Liver (tissue), 9 donors: ENCODE results near the gene OR5P2. TPM values are rescaled to one million over a fixed set of nuclear protein-coding genes. Genes with fewer than 3 reads are reported as not detected.
"Not testable (repeated sequence)": the region's sequence is repeated elsewhere in the genome, so short reads cannot be mapped to it uniquely, and the experiment has no call there.

Experiments used
- DNase-seq: peaks from one replicate; pipeline ENCODE4 v3.0.0-alpha.2; 2017; ENCODE audit warnings: low spot score
- H3K27ac ChIP-seq, 2 donors: one replicate each; pipeline ENCODE4 v1.7.0; 2013; ENCODE audit warnings: inconsistent platforms in 2 of 2, low read length in 2 of 2, control low read depth in 1 of 2, low read depth in 1 of 2, mild to moderate bottlenecking in 1 of 2
- H3K27me3 ChIP-seq, 4 donors: one replicate each; pipeline versions ENCODE4 v1.6.1 to v1.7.0; 2013; ENCODE audit warnings: low read length in 3 of 4, inconsistent platforms in 1 of 4, mild to moderate bottlenecking in 1 of 4, moderate library complexity in 1 of 4; ENCODE audit not compliant: control insufficient read depth in 4 of 4, insufficient read depth in 4 of 4
- H3K36me3 ChIP-seq, 4 donors: one replicate each; pipeline versions ENCODE4 v1.6.1 to v1.7.0; 2013; ENCODE audit warnings: low read length in 3 of 4, mild to moderate bottlenecking in 3 of 4, low read depth in 1 of 4, moderate library complexity in 1 of 4; ENCODE audit not compliant: control insufficient read depth in 4 of 4, insufficient read depth in 3 of 4
- H3K4me1 ChIP-seq, 4 donors: one replicate each; pipeline versions ENCODE4 v1.6.1 to v1.7.0; 2013; ENCODE audit warnings: low read length in 3 of 4, mild to moderate bottlenecking in 3 of 4, moderate library complexity in 1 of 4; ENCODE audit not compliant: control insufficient read depth in 4 of 4, insufficient read depth in 4 of 4
- H3K4me3 ChIP-seq, 3 donors: one replicate each; pipeline versions ENCODE4 v1.6.1 to v1.7.0; 2013; ENCODE audit warnings: low read length in 3 of 3, control low read depth in 1 of 3, low read depth in 1 of 3, mild to moderate bottlenecking in 1 of 3
- H3K9ac ChIP-seq, 2 donors: one replicate each; pipeline ENCODE4 v1.7.0; 2013; ENCODE audit warnings: low read length in 2 of 2, mild to moderate bottlenecking in 2 of 2, moderate library complexity in 2 of 2, control low read depth in 1 of 2, low read depth in 1 of 2
- H3K9me3 ChIP-seq, 4 donors: one replicate each; pipeline versions ENCODE4 v1.6.1 to v1.7.0; 2013; ENCODE audit warnings: low read length in 3 of 4; ENCODE audit not compliant: control insufficient read depth in 4 of 4
- ATF3 ChIP-seq: IDR thresholded peaks from 2 replicates; pipeline ENCODE4 v1.6.1; 2016; ENCODE audit warnings: antibody characterized with exemption
- CTCF ChIP-seq: fragments of 150-350 bp; IDR thresholded peaks from 2 replicates; pipeline ENCODE4 v1.5.1; 2017; ENCODE audit warnings: improper control_type of control experiment, low read depth, low read length; ENCODE audit not compliant: missing input control
- EGR1 ChIP-seq, 2 donors: IDR thresholded peaks; 2 replicates each; pipeline ENCODE4 v1.6.1; 2016 to 2018; ENCODE audit warnings: antibody characterized with exemption in 2 of 2, low read depth in 2 of 2
- FOXA1 ChIP-seq: IDR thresholded peaks from 2 replicates; pipeline ENCODE4 v1.6.1; 2016; ENCODE audit warnings: antibody characterized with exemption
- FOXA2 ChIP-seq: IDR thresholded peaks from 2 replicates; pipeline ENCODE4 v1.6.1; 2016; ENCODE audit warnings: antibody characterized with exemption
- GABPA ChIP-seq, 2 donors: IDR thresholded peaks in 1 of 2; conservative IDR thresholded peaks in 1 of 2; 2 replicates each; pipeline ENCODE4 v1.6.1; 2016; ENCODE audit warnings: antibody characterized with exemption in 2 of 2, mild to moderate bottlenecking in 1 of 2, moderate library complexity in 1 of 2
- HNF4A ChIP-seq, 2 donors: conservative IDR thresholded peaks; 2 replicates each; pipeline ENCODE4 v1.6.1; 2016; ENCODE audit warnings: antibody characterized with exemption in 2 of 2, mild to moderate bottlenecking in 2 of 2
- HNF4G ChIP-seq: IDR thresholded peaks from 2 replicates; pipeline ENCODE4 v1.6.1; 2016; ENCODE audit warnings: antibody characterized with exemption
- JUND ChIP-seq, 2 donors: IDR thresholded peaks; 2 replicates each; pipeline ENCODE4 v1.6.1; 2016; ENCODE audit warnings: antibody characterized with exemption in 2 of 2
- NR2F2 ChIP-seq: IDR thresholded peaks from 2 replicates; pipeline ENCODE4 v1.6.1; 2016; ENCODE audit warnings: antibody characterized with exemption
- RAD21 ChIP-seq, 2 donors: IDR thresholded peaks; 2 replicates each; pipeline ENCODE4 v1.6.1; 2016; ENCODE audit warnings: antibody characterized with exemption in 2 of 2, mild to moderate bottlenecking in 2 of 2
- REST ChIP-seq: IDR thresholded peaks from 2 replicates; pipeline ENCODE4 v1.6.1; 2016; ENCODE audit warnings: antibody characterized with exemption, mild to moderate bottlenecking
- RXRA ChIP-seq, 2 donors: IDR thresholded peaks; 2 replicates each; pipeline ENCODE4 v1.6.1; 2017 to 2018; ENCODE audit warnings: antibody characterized with exemption in 2 of 2, mild to moderate bottlenecking in 1 of 2
- SP1 ChIP-seq: IDR thresholded peaks from 2 replicates; pipeline ENCODE4 v1.6.1; 2018; ENCODE audit warnings: antibody characterized with exemption, mild to moderate bottlenecking
- TAF1 ChIP-seq: conservative IDR thresholded peaks from 2 replicates; pipeline ENCODE4 v1.6.1; 2016; ENCODE audit warnings: antibody characterized with exemption, mild to moderate bottlenecking
- YY1 ChIP-seq: IDR thresholded peaks from 2 replicates; pipeline ENCODE4 v1.6.1; 2016; ENCODE audit warnings: antibody characterized with exemption, mild to moderate bottlenecking
- WGBS: extraction: QIAGEN DNeasy Blood & Tissue Kit; methylation state at CpG from one replicate; pipeline ENCODE4 v1.1.7; 2013; 5-methylcytosine and 5-hydroxymethylcytosine counted together
- polyA plus RNA-seq, 2 donors: library from polyadenylated mRNA; stranded (reverse) in 1 of 2; unstranded in 1 of 2; fragments of 200-250 nt in 1 of 2; fragments of >200 nt in 1 of 2; fragmentation: Nextera tagmentation in 1 of 2; extraction: Ambion mirVana in 1 of 2; gene quantifications; one replicate each; pipeline versions ENCODE4 v1.2.1 to v1.2.3, GENCODE V29; 2013 to 2015
- total RNA-seq, 2 donors: library from RNA; depleted of rRNA; stranded (reverse); fragments of >200 nt; gene quantifications; one replicate each; pipeline ENCODE4 v1.2.3, GENCODE V29; 2014
- TF ChIP-seq, protein P1 (sequence below): IDR thresholded peaks from 2 replicates; pipeline ENCODE4 v1.6.1; 2016; ENCODE audit warnings: antibody characterized with exemption
- TF ChIP-seq, protein P2 (sequence below): IDR thresholded peaks from 2 replicates; pipeline ENCODE4 v1.6.1; 2016; ENCODE audit warnings: antibody characterized with exemption
- donor health status: healthy.
- donor health status: healthy.
- donor health status: healthy.
- donor health status: healthy.
- donor health status: healthy.

OR5P2 gene
- total and polyA plus RNA-seq, 4 donors: not detected

DNA sequence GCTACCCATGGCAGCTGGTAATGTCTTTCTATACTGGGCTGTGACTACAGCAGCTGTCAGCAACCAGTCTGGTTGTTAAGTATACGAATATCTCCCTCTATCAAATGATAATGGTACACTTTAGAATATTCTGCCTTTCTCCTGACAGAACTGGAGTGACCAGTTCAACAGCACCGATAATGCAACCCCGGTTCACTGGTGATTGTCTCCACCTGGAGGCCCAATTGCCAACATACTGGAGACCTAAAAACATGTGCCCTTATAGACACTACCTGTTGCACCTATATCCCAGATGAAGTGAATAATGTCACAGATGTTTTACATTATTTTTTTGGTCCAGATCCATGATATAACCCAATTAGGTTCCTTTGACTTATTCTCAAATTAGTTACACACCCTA lies 21.1 kb downstream of the OR5P2 start:
- no peak for DNase-seq
- no peaks in the 10 kb centered on the region for H3K27me3 ChIP-seq
- H3K4me3 ChIP-seq: no peak overlapping the region
- H3K9ac ChIP-seq: no peak overlapping the region
- H3K36me3 ChIP-seq: no peaks in the 10 kb centered on the region
- 64% methylated on average over 3 of the region's 3 CpGs for WGBS
- no peaks in the 10 kb centered on the region for H3K4me1 ChIP-seq
- TF ChIP-seq EGR1 (IDR thresholded peaks at IDR 0.05; ENCODE audit: low read depth in 2 of 2) (no peak), HNF4G (no peak), FOXA1 (no peak), YY1 (no peak), RAD21 (IDR thresholded peaks at IDR 0.05) (no peak), ATF3 (no peak), CTCF (no peak), TAF1 (no peak), JUND (IDR thresholded peaks at IDR 0.05) (no peak), NR2F2 (no peak), HNF4A (conservative IDR thresholded peaks at IDR 0.05) (no peak), FOXA2 (no peak), GABPA (IDR thresholded peaks at IDR 0.05 in 1 of 2, conservative IDR thresholded peaks at IDR 0.05 in 1 of 2) (no peak), REST (no peak), SP1 (no peak), RXRA (IDR thresholded peaks at IDR 0.05) (no peak)
- TF ChIP-seq, protein P1, sequence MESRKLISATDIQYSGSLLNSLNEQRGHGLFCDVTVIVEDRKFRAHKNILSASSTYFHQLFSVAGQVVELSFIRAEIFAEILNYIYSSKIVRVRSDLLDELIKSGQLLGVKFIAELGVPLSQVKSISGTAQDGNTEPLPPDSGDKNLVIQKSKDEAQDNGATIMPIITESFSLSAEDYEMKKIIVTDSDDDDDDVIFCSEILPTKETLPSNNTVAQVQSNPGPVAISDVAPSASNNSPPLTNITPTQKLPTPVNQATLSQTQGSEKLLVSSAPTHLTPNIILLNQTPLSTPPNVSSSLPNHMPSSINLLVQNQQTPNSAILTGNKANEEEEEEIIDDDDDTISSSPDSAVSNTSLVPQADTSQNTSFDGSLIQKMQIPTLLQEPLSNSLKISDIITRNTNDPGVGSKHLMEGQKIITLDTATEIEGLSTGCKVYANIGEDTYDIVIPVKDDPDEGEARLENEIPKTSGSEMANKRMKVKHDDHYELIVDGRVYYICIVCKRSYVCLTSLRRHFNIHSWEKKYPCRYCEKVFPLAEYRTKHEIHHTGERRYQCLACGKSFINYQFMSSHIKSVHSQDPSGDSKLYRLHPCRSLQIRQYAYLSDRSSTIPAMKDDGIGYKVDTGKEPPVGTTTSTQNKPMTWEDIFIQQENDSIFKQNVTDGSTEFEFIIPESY: no peak
- TF ChIP-seq, protein P2, sequence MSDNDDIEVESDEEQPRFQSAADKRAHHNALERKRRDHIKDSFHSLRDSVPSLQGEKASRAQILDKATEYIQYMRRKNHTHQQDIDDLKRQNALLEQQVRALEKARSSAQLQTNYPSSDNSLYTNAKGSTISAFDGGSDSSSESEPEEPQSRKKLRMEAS: no peak
- no peaks in the 10 kb centered on the region for H3K9me3 ChIP-seq
- no peak overlapping the region for H3K27ac ChIP-seq

DNA sequence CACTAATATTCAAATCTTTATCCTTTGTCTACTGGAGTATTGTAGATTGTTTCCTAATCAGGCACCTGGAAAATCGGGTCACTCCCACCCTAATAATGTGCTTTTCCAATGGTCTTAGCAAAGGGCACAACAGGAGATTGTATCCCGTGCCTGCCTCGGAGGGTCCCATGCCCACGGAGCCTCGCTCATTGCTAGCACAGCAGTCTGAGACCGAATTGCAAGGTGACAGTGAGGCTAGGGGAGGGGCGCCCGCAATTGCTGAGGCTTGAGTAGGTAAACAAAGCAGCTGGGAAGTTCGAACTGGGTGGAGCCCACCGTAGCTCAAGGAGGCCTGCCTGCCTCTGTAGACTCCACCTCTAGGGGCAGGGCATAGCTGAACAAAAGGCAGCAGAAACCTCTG lies 32.4 kb downstream of the OR5P2 start:
- H3K4me1 ChIP-seq, H3K27me3 ChIP-seq, H3K9ac ChIP-seq, DNase-seq, H3K9me3 ChIP-seq, H3K36me3 ChIP-seq, H3K27ac ChIP-seq, H3K4me3 ChIP-seq: not testable (repeated sequence)
- 78% methylated on average over 10 of the region's 10 CpGs for WGBS
